NCI-H2107 treated with DMSO at 0.1 percent for 48 hours (cell line): ENCODE measurements around the gene SHISA5.
"Not testable (repeated sequence)": the region's sequence is repeated elsewhere in the genome, so short reads cannot be mapped to it uniquely, and the experiment has no call there.

ENCODE experiments used
- DNase-seq: peaks from one replicate; lab custom pipeline; 2025; ENCODE audit not compliant: unreplicated experiment; lab: John Stamatoyannopoulos, UW

The SHISA5 gene

GRCh38 chr3:48461767-48462166 is 42.2 kb downstream of the SHISA5 start:
- DNase-seq, result not testable (repeated sequence)

- DNase-seq, result no peak
These were observed 43.5 kb downstream of the SHISA5 start for GRCh38 chr3:48460517-48460902.

- no peak for DNase-seq
These were observed 44.0 kb downstream of the SHISA5 start for GRCh38 chr3:48459773-48460516.

- DNase-seq, result no peak
These were observed 44.6 kb downstream of the SHISA5 start for GRCh38 chr3:48459331-48459730.

GRCh38 chr3:48456456-48456855 is 47.5 kb downstream of the SHISA5 start:
- no peak for DNase-seq

GRCh38 chr3:48451270-48451669 is 52.7 kb downstream of the SHISA5 start:
- no peak for DNase-seq

- DNase-seq, result peak; percentile 27
These were observed 57.4 kb downstream of the SHISA5 start, which contains the start of gene ATRIP for GRCh38 chr3:48446425-48447193. Gene ATRIP (plus strand): TSS chr3:48446737. CDS start chr3:48446846, 109 bp downstream.

- DNase-seq, result no peak
These were observed 57.9 kb downstream of the SHISA5 start for GRCh38 chr3:48446043-48446424.

- DNase-seq, result no peak
These were observed 58.6 kb downstream of the SHISA5 start for GRCh38 chr3:48445277-48445882.

- no peak for DNase-seq
These were observed 62.0 kb downstream of the SHISA5 start for GRCh38 chr3:48441940-48442339.

- no peak for DNase-seq
These were observed 63.4 kb downstream of the SHISA5 start for GRCh38 chr3:48440590-48440958.

- peak; percentile 87 for DNase-seq
These were observed 64.0 kb downstream of the SHISA5 start, which contains the start of the genes CCDC51 and TMA7 for GRCh38 chr3:48439820-48440589. Gene CCDC51 (minus strand): TSS chr3:48440119. CDS start chr3:48435128, 4,991 bp downstream. Gene TMA7 (plus strand): TSS chr3:48440257. CDS start chr3:48440297, 40 bp downstream.

- DNase-seq, result no peak
These were observed 66.2 kb downstream of the SHISA5 start for GRCh38 chr3:48437812-48438211.

- no peak for DNase-seq
These were observed 67.1 kb downstream of the SHISA5 start for GRCh38 chr3:48436855-48437254.

GRCh38 chr3:48436477-48436787 is 67.5 kb downstream of the SHISA5 start:
- DNase-seq, result no peak

GRCh38 chr3:48435774-48436476 is 68.0 kb downstream of the SHISA5 start:
- peak; percentile 67 for DNase-seq

- no peak for DNase-seq
These were observed 68.8 kb downstream of the SHISA5 start for GRCh38 chr3:48435223-48435595.

- DNase-seq, result no peak
These were observed 69.3 kb downstream of the SHISA5 start for GRCh38 chr3:48434591-48435222.

GRCh38 chr3:48433472-48434118 is 70.4 kb downstream of the SHISA5 start:
- no peak for DNase-seq
